H1 (cell line): ENCODE results near the gene MEIS2. TPM values are rescaled to one million over a fixed set of nuclear protein-coding genes. Genes with fewer than 3 reads are reported as not detected.

Experiments
- CTCF ChIA-PET: fragments of 300-600 bp; sonication (Branson Sonifier 250); formaldehyde crosslinking; loops from one replicate; lab custom pipeline; 2021; ENCODE audit not compliant: partially characterized antibody; lab: Charles Lee
- POLR2A ChIA-PET: fragments of 300-600 bp; sonication (Branson Sonifier 250); formaldehyde crosslinking; loops from one replicate; lab custom pipeline; 2021; ENCODE audit warnings: inconsistent platforms; ENCODE audit not compliant: partially characterized antibody; lab: Charles Lee
- DNase-seq, 2 experiments: peaks; one replicate each; pipeline versions ENCODE4 v3.0.0 to v3.0.0-alpha.2; 2010 to 2022; ENCODE audit warnings: low spot score in 2 of 2, low read depth in 1 of 2, mixed read lengths in 1 of 2
- FAIRE-seq: peaks from 2 replicates; lab custom pipeline; 2011; peaks lifted over from hg19 to GRCh38; lab: Jason Lieb, UNC
- H2AFZ ChIP-seq: 2 replicates; pipeline ENCODE4 v1.8.1; 2012; ENCODE audit warnings: low read length, inconsistent platforms
- H2AK5ac ChIP-seq: 2 replicates; pipeline ENCODE4 v1.6.1; 2013; ENCODE audit warnings: low read depth, low read length
- H2BK120ac ChIP-seq: replicated peaks from 2 replicates; pipeline ENCODE3; 2013; ENCODE audit warnings: low read depth, low read length, inconsistent platforms
- H2BK12ac ChIP-seq: 2 replicates; pipeline ENCODE4 v1.6.1; 2013; ENCODE audit warnings: low read depth, low read length
- H2BK15ac ChIP-seq: 2 replicates; pipeline ENCODE4 v1.6.1; 2013; ENCODE audit warnings: low read length
- H2BK20ac ChIP-seq: 2 replicates; pipeline ENCODE4 v1.6.1; 2013; ENCODE audit warnings: low read length
- H2BK5ac ChIP-seq: 2 replicates; pipeline ENCODE4 v1.6.1; 2013; ENCODE audit warnings: low read depth, low read length
- H3K14ac ChIP-seq: 2 replicates; pipeline ENCODE4 v1.6.1; 2013; ENCODE audit warnings: inconsistent platforms; ENCODE audit not compliant: insufficient read length
- H3K18ac ChIP-seq: 2 replicates; pipeline ENCODE4 v1.6.1; 2013; ENCODE audit warnings: low read length; ENCODE audit errors: extremely low read depth
- H3K23ac ChIP-seq: 2 replicates; pipeline ENCODE4 v1.6.1; 2013; ENCODE audit warnings: inconsistent platforms; ENCODE audit not compliant: insufficient read length
- H3K23me2 ChIP-seq: 2 replicates; pipeline ENCODE4 v1.6.1; 2013; ENCODE audit warnings: low read depth, low read length
- H3K27ac ChIP-seq: 2 replicates; pipeline ENCODE4 v1.6.1; 2011; ENCODE audit warnings: low read depth, low read length, inconsistent platforms
- H3K27me3 ChIP-seq, 4 experiments: replicated peaks in 1 of 4; 1 replicate in 1 of 4; 2 replicates in 3 of 4; pipeline versions ENCODE4 v1.6.1 to v1.8.1; 2011 to 2013; ENCODE audit warnings: low read length in 3 of 4, mild to moderate bottlenecking in 3 of 4, inconsistent platforms in 2 of 4, mixed read lengths in 2 of 4, moderate library complexity in 1 of 4; ENCODE audit not compliant: control insufficient read depth in 3 of 4, insufficient read depth in 3 of 4; ENCODE audit errors: extremely low read depth in 1 of 4
- H3K36me3 ChIP-seq, 4 experiments: 2 replicates each; pipeline versions ENCODE4 v1.6.1 to v1.8.1; 2011 to 2013; ENCODE audit warnings: mild to moderate bottlenecking in 4 of 4, low read length in 3 of 4, moderate library complexity in 2 of 4, control low read depth in 1 of 4, inconsistent platforms in 1 of 4; ENCODE audit not compliant: insufficient read depth in 4 of 4, control insufficient read depth in 2 of 4
- H3K4ac ChIP-seq: replicated peaks from 2 replicates; pipeline ENCODE3; 2013; ENCODE audit warnings: low read length, low read depth, mixed read lengths, inconsistent platforms; ENCODE audit not compliant: insufficient read length
- H3K4me1 ChIP-seq, 4 experiments: replicated peaks in 1 of 4; 1 replicate in 1 of 4; 2 replicates in 3 of 4; pipeline versions ENCODE4 v1.6.1 to v1.8.1; 2011 to 2013; ENCODE audit warnings: low read length in 3 of 4, inconsistent platforms in 2 of 4, mixed read lengths in 1 of 4; ENCODE audit not compliant: insufficient read depth in 4 of 4, control insufficient read depth in 3 of 4
- H3K4me2 ChIP-seq, 2 experiments: 2 replicates each; pipeline versions ENCODE4 v1.6.1 to v1.8.1; 2011 to 2013; ENCODE audit warnings: low read depth in 2 of 2, low read length in 2 of 2, control low read depth in 1 of 2, inconsistent platforms in 1 of 2, mild to moderate bottlenecking in 1 of 2; ENCODE audit not compliant: insufficient read depth in 1 of 2
- H3K4me3 ChIP-seq, 4 experiments: fragments of 200-600, 300-600 bp in 1 of 4; sonication (generic), shearing (Covaris generic), sonication (Bioruptor Twin) in 1 of 4; 2 replicates each; pipeline versions ENCODE4 v1.5.1 to v1.8.1; 2011 to 2016; ENCODE audit warnings: low read length in 4 of 4, low read depth in 3 of 4, control low read depth in 2 of 4, inconsistent platforms in 2 of 4, mild to moderate bottlenecking in 2 of 4, mixed read lengths in 1 of 4, moderate library complexity in 1 of 4; ENCODE audit not compliant: insufficient read depth in 2 of 4; ENCODE audit errors: extremely low read depth in 1 of 4
- H3K56ac ChIP-seq: replicated peaks from 2 replicates; pipeline ENCODE3; 2013; ENCODE audit warnings: low read depth, mild to moderate bottlenecking, mixed read lengths, low read length, inconsistent platforms; ENCODE audit not compliant: insufficient read length
- H3K79me1 ChIP-seq: 2 replicates; pipeline ENCODE4 v1.6.1; 2013; ENCODE audit warnings: low read depth, low read length, control low read depth
- H3K79me2 ChIP-seq, 2 experiments: 2 replicates each; pipeline versions ENCODE4 v1.6.1 to v1.8.1; 2012 to 2013; ENCODE audit warnings: low read length in 2 of 2, mild to moderate bottlenecking in 2 of 2, inconsistent platforms in 1 of 2; ENCODE audit not compliant: insufficient read depth in 2 of 2, control insufficient read depth in 1 of 2
- H3K9ac ChIP-seq, 4 experiments: replicated peaks in 1 of 4; 1 replicate in 1 of 4; 2 replicates in 3 of 4; pipeline versions ENCODE4 v1.6.1 to v1.8.1; 2011 to 2013; ENCODE audit warnings: low read depth in 3 of 4, low read length in 3 of 4, control low read depth in 2 of 4, mild to moderate bottlenecking in 2 of 4, moderate library complexity in 2 of 4, inconsistent platforms in 1 of 4; ENCODE audit errors: extremely low read depth in 1 of 4
- H3K9me3 ChIP-seq, 2 experiments: 2 replicates each; pipeline versions ENCODE4 v1.6.1 to v1.8.1; 2012 to 2013; ENCODE audit warnings: mild to moderate bottlenecking in 2 of 2, moderate library complexity in 2 of 2, control low read depth in 1 of 2, inconsistent platforms in 1 of 2, low read depth in 1 of 2, low read length in 1 of 2, mixed read lengths in 1 of 2; ENCODE audit not compliant: insufficient read depth in 2 of 2
- H4K20me1 ChIP-seq, 2 experiments: replicated peaks in 1 of 2; 2 replicates each; pipeline versions ENCODE3 to v1.8.1; 2011 to 2013; ENCODE audit warnings: inconsistent platforms in 2 of 2, low read length in 2 of 2, mild to moderate bottlenecking in 1 of 2; ENCODE audit not compliant: insufficient read depth in 2 of 2, control insufficient read depth in 1 of 2
- H4K5ac ChIP-seq: 2 replicates; pipeline ENCODE4 v1.6.1; 2013; ENCODE audit warnings: low read length, low read depth, mixed read lengths, inconsistent platforms; ENCODE audit not compliant: insufficient read length
- H4K8ac ChIP-seq: 2 replicates; pipeline ENCODE4 v1.8.0; 2013; ENCODE audit warnings: mild to moderate bottlenecking, moderate library complexity, low read length, inconsistent platforms; ENCODE audit not compliant: insufficient read depth; ENCODE audit errors: extremely low read depth
- H4K91ac ChIP-seq: replicated peaks from 2 replicates; pipeline ENCODE3; 2013; ENCODE audit warnings: low read length, mixed read lengths, inconsistent platforms; ENCODE audit not compliant: insufficient read length
- CBX5 ChIP-seq: fragments of 300-800, 300-1000 bp; sonication (generic); IDR thresholded peaks from 2 replicates; pipeline ENCODE4 v1.7.1; 2016; ENCODE audit warnings: antibody characterized with exemption, low read length, low read depth
- CREB1 ChIP-seq: IDR thresholded peaks from 2 replicates; pipeline ENCODE4 v1.6.1; 2012; ENCODE audit warnings: inconsistent platforms
- GABPA ChIP-seq: IDR thresholded peaks from 2 replicates; pipeline ENCODE4 v1.6.1; 2011; ENCODE audit warnings: mild to moderate bottlenecking, low read length, moderate library complexity, borderline replicate concordance; ENCODE audit not compliant: insufficient read depth
- GTF2F1 ChIP-seq: IDR thresholded peaks from 2 replicates; pipeline ENCODE4 v1.6.1; 2012; ENCODE audit warnings: low read depth, low read length, improper control_type of control experiment, borderline replicate concordance
- HDAC2 ChIP-seq, 2 experiments: fragments of 300-600 bp in 1 of 2; sonication (generic) in 1 of 2; IDR thresholded peaks; 2 replicates each; pipeline ENCODE4 v1.6.1; 2011 to 2012; ENCODE audit warnings: low read depth in 2 of 2, low read length in 2 of 2, mild to moderate bottlenecking in 2 of 2, moderate library complexity in 2 of 2, borderline replicate concordance in 1 of 2, inconsistent platforms in 1 of 2
- NANOG ChIP-seq: IDR thresholded peaks from 2 replicates; pipeline ENCODE4 v1.6.1; 2011; ENCODE audit warnings: low read length, low read depth, mild to moderate bottlenecking, inconsistent platforms; ENCODE audit not compliant: insufficient read depth, poor library complexity, severe bottlenecking
- NRF1 ChIP-seq: IDR thresholded peaks from 2 replicates; pipeline ENCODE4 v1.6.1; 2011; ENCODE audit warnings: mild to moderate bottlenecking, low read depth, low read length, improper control_type of control experiment
- POLR2AphosphoS5 ChIP-seq: IDR thresholded peaks from 2 replicates; pipeline ENCODE4 v1.6.1; 2011; ENCODE audit warnings: low read depth, low read length
- RAD21 ChIP-seq, 2 experiments: IDR thresholded peaks in 1 of 2; conservative IDR thresholded peaks in 1 of 2; 2 replicates each; pipeline ENCODE4 v1.6.1; 2011; ENCODE audit warnings: low read depth in 2 of 2, low read length in 2 of 2, improper control_type of control experiment in 1 of 2, inconsistent platforms in 1 of 2, mild to moderate bottlenecking in 1 of 2, moderate library complexity in 1 of 2
- RBBP5 ChIP-seq: IDR thresholded peaks from 2 replicates; pipeline ENCODE4 v1.7.1; 2012; ENCODE audit warnings: low read depth, mild to moderate bottlenecking, inconsistent platforms, low read length, moderate library complexity, borderline replicate concordance
- SIN3A ChIP-seq, 2 experiments: IDR thresholded peaks in 1 of 2; conservative IDR thresholded peaks in 1 of 2; 2 replicates each; pipeline ENCODE4 v1.6.1; 2011 to 2012; ENCODE audit warnings: low read length in 2 of 2, improper control_type of control experiment in 1 of 2, low read depth in 1 of 2, mild to moderate bottlenecking in 1 of 2
- SP4 ChIP-seq: IDR thresholded peaks from 2 replicates; pipeline ENCODE4 v1.6.1; 2012; ENCODE audit warnings: low read length, inconsistent platforms
- SRF ChIP-seq: IDR thresholded peaks from 2 replicates; pipeline ENCODE4 v1.6.1; 2011; ENCODE audit warnings: mild to moderate bottlenecking, low read depth, low read length, moderate library complexity
- TAF7 ChIP-seq: optimal IDR thresholded peaks from 2 replicates; pipeline ENCODE3; 2011; ENCODE audit warnings: low read depth, mild to moderate bottlenecking, inconsistent platforms, low read length, moderate library complexity, borderline replicate concordance
- WGBS, 2 experiments: shearing (Covaris generic) in 1 of 2; methylation state at CpG; one replicate each; pipeline versions ENCODE4 v1.1.6 to v1.1.7; 2013 to 2015; ENCODE audit warnings: low lambda C conversion rate in 2 of 2, mixed read lengths in 2 of 2, inconsistent platforms in 1 of 2, low coverage in 1 of 2, missing lambda C conversion rate in 1 of 2; ENCODE audit not compliant: insufficient replicate concordance in 2 of 2, insufficient coverage in 1 of 2, insufficient read length in 1 of 2; ENCODE audit errors: extremely low coverage in 1 of 2, missing lambda C conversion rate in 1 of 2; 5-methylcytosine and 5-hydroxymethylcytosine counted together
- polyA plus RNA-seq, 7 experiments: library from polyadenylated mRNA; depleted of rRNA in 3 of 7; stranded (reverse) in 5 of 7; unstranded in 2 of 7; fragments of >200 nt in 5 of 7; fragments of 200-250 nt in 2 of 7; gene quantifications; 1 replicate in 5 of 7; 2 replicates in 1 of 7; 4 replicates in 1 of 7; pipeline versions ENCODE4 v1.2.1 to v1.2.3, GENCODE V29; 2011 to 2013; ENCODE audit warnings: missing spikeins in 2 of 7, mixed read lengths in 2 of 7
- total RNA-seq: library from RNA; stranded (reverse); fragmentation: NEBNext Ultra II Directional; extraction: Animal tissue kit (Norgen Biotek cat#: 25700); gene quantifications from 2 replicates; pipeline ENCODE4 v1.2.1, GENCODE V29; 2021

Gene MEIS2
- total and polyA plus RNA-seq, 2 of the 8 experiments (the other 6 are each of a cell fraction or from before 2014, with no cell fraction given) = 0.22 to 1.2 TPM

DNA sequence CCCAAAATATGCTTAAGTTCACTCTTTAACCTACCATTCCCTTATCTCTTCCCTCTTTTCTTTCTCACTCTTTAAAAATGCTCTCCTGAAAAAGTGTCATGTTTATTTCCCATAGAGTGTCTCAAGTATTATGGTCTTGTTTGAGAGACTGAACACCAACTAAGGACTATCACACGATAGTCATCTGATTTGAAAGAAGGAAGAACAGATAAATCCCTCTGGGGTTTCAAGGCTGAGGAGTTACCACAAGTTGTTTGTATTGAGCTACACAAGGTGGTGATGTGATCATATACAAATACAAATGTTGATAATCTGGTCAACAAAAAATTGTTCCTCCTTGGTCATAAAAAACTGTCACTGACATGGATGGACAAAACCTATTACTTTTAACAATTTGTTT, 13.8 kb downstream of the MEIS2 start:
- Histone ChIP-seq H3K27ac (no peak overlapping the region), H3K4me3 (no peak overlapping the region), H2AK5ac (no peak overlapping the region), H3K27me3 (peaks cover 0 to 1% (median 0%) of the 10 kb centered on the region in 4 experiments; a peak in 2 of 7 replicates), H3K9me3 (no peaks in the 10 kb centered on the region), H3K79me2 (no peaks in the 10 kb centered on the region), H3K4ac (no peak overlapping the region), H2BK5ac (no peak overlapping the region), H3K56ac (no peak overlapping the region), H4K5ac (no peak overlapping the region), H2BK120ac (no peak overlapping the region), H2AFZ (no peak overlapping the region), H3K36me3 (no peaks in the 10 kb centered on the region; a peak in 1 of 8 replicates), H3K9ac (no peak overlapping the region), H4K8ac (no peak overlapping the region), H2BK12ac (no peak overlapping the region), H3K23ac (no peak overlapping the region), H3K4me2 (no peak overlapping the region), H4K91ac (no peak overlapping the region), H3K18ac (no peak overlapping the region), H2BK15ac (no peak overlapping the region), H4K20me1 (no peaks in the 10 kb centered on the region), H3K79me1 (no peaks in the 10 kb centered on the region), H3K4me1 (peaks cover 0 to 9% (median 4%) of the 10 kb centered on the region in 4 experiments; a peak in 2 of 7 replicates), H3K14ac (no peak overlapping the region), H3K23me2 (no peaks in the 10 kb centered on the region), H2BK20ac (no peak overlapping the region)
- WGBS, 2 experiments = 83% methylated on average over 1 of the region's 1 CpG; no CpG with 5 or more reads in 1 of the 2 experiments
- ChIA-PET CTCF (interaction anchor here (0.9 to 1.5 kb wide), 3 partner anchors 8 to 23 kb away, joined by 3 to 4 read pairs (median 4); no protein-coding TSS in a partner anchor), POLR2A (no interaction called here)
- no peak for FAIRE-seq
- DNase-seq = no peak
- TF ChIP-seq NRF1 (no peak), GTF2F1 (no peak), RBBP5 (no peak), GABPA (no peak), TAF7 (no peak), CREB1 (no peak), HDAC2 (IDR thresholded peaks at IDR 0.05; ENCODE audit: borderline replicate concordance in 1 of 2, low read depth in 2 of 2, low read length in 2 of 2) (no peak), SRF (no peak), RAD21 (IDR thresholded peaks at IDR 0.05 in 1 of 2, conservative IDR thresholded peaks at IDR 0.05 in 1 of 2; ENCODE audit: low read depth in 2 of 2, low read length in 2 of 2) (no peak), SIN3A (conservative IDR thresholded peaks at IDR 0.05 in 1 of 2, IDR thresholded peaks at IDR 0.05 in 1 of 2; ENCODE audit: low read depth in 1 of 2, low read length in 2 of 2) (no peak), SP4 (no peak), POLR2AphosphoS5 (no peak), NANOG (no peak), CBX5 (no peak)
